ENCODE measurements around the gene BTBD2.

BTBD2 gene

GRCh38 chr19:1968279-1969175 is 47.0 kb downstream of the BTBD2 start:
- no peaks in the 10 kb centered on the region for H3K27me3 ChIP-seq (ENCODE audit: insufficient read depth, low read length)
- H3K36me3 ChIP-seq (ENCODE audit: insufficient read depth, low read length): no peaks in the 10 kb centered on the region
- H3K79me2 ChIP-seq (ENCODE audit: control insufficient read depth, insufficient read depth, low read length, unreplicated experiment): peaks cover 3% of the 10 kb centered on the region
- H3K27ac ChIP-seq (ENCODE audit: low read depth, low read length): no peak overlapping the region
- no peak overlapping the region for H2AFZ ChIP-seq (ENCODE audit: low read length, unreplicated experiment)
- no peaks in the 10 kb centered on the region for H3K4me1 ChIP-seq (ENCODE audit: control insufficient read depth, insufficient read depth, low read length, unreplicated experiment)
- no peak overlapping the region for H3K4me3 ChIP-seq (ENCODE audit: low read depth, low read length)

GRCh38 chr19:1967087-1967608 is 48.4 kb downstream of the BTBD2 start:
- Histone ChIP-seq H3K79me2 (ENCODE audit: control insufficient read depth, insufficient read depth, low read length, unreplicated experiment) (peaks cover 3% of the 10 kb centered on the region), H3K36me3 (ENCODE audit: insufficient read depth, low read length) (no peaks in the 10 kb centered on the region), H3K27ac (ENCODE audit: low read depth, low read length) (no peak overlapping the region), H3K4me3 (ENCODE audit: low read depth, low read length) (no peak overlapping the region), H2AFZ (ENCODE audit: low read length, unreplicated experiment) (no peak overlapping the region), H3K27me3 (ENCODE audit: insufficient read depth, low read length) (no peaks in the 10 kb centered on the region), H3K4me1 (ENCODE audit: control insufficient read depth, insufficient read depth, low read length, unreplicated experiment) (no peaks in the 10 kb centered on the region)

- Histone ChIP-seq H3K79me2 (ENCODE audit: control insufficient read depth, insufficient read depth, low read length, unreplicated experiment) (peaks cover 6% of the 10 kb centered on the region), H3K36me3 (ENCODE audit: insufficient read depth, low read length) (no peaks in the 10 kb centered on the region), H2AFZ (ENCODE audit: low read length, unreplicated experiment) (no peak overlapping the region), H3K27ac (ENCODE audit: low read depth, low read length) (no peak overlapping the region), H3K4me3 (ENCODE audit: low read depth, low read length) (no peak overlapping the region), H3K4me1 (ENCODE audit: control insufficient read depth, insufficient read depth, low read length, unreplicated experiment) (no peaks in the 10 kb centered on the region), H3K27me3 (ENCODE audit: insufficient read depth, low read length) (no peaks in the 10 kb centered on the region)
These were observed 52.8 kb downstream of the BTBD2 start for GRCh38 chr19:1962674-1963073.

- Histone ChIP-seq H3K27me3 (ENCODE audit: insufficient read depth, low read length) (no peaks in the 10 kb centered on the region), H3K36me3 (ENCODE audit: insufficient read depth, low read length) (no peaks in the 10 kb centered on the region), H3K79me2 (ENCODE audit: control insufficient read depth, insufficient read depth, low read length, unreplicated experiment) (peaks cover 6% of the 10 kb centered on the region), H3K4me1 (ENCODE audit: control insufficient read depth, insufficient read depth, low read length, unreplicated experiment) (no peaks in the 10 kb centered on the region), H3K4me3 (ENCODE audit: low read depth, low read length) (no peak overlapping the region), H2AFZ (ENCODE audit: low read length, unreplicated experiment) (no peak overlapping the region), H3K27ac (ENCODE audit: low read depth, low read length) (no peak overlapping the region)
These were observed 54.3 kb downstream of the BTBD2 start for GRCh38 chr19:1961000-1961883.

GRCh38 chr19:1959928-1960589 is 55.5 kb downstream of the BTBD2 start:
- Histone ChIP-seq H2AFZ (ENCODE audit: low read length, unreplicated experiment) (no peak overlapping the region), H3K4me3 (ENCODE audit: low read depth, low read length) (no peak overlapping the region), H3K4me1 (ENCODE audit: control insufficient read depth, insufficient read depth, low read length, unreplicated experiment) (no peaks in the 10 kb centered on the region), H3K27ac (ENCODE audit: low read depth, low read length) (no peak overlapping the region), H3K36me3 (ENCODE audit: insufficient read depth, low read length) (no peaks in the 10 kb centered on the region), H3K79me2 (ENCODE audit: control insufficient read depth, insufficient read depth, low read length, unreplicated experiment) (peaks cover 6% of the 10 kb centered on the region), H3K27me3 (ENCODE audit: insufficient read depth, low read length) (no peaks in the 10 kb centered on the region)

GRCh38 chr19:1957562-1958248 is 57.8 kb downstream of the BTBD2 start:
- Histone ChIP-seq H3K27ac (ENCODE audit: low read depth, low read length) (no peak overlapping the region), H3K4me1 (ENCODE audit: control insufficient read depth, insufficient read depth, low read length, unreplicated experiment) (no peaks in the 10 kb centered on the region), H3K4me3 (ENCODE audit: low read depth, low read length) (no peak overlapping the region), H3K79me2 (ENCODE audit: control insufficient read depth, insufficient read depth, low read length, unreplicated experiment) (peaks cover 17% of the 10 kb centered on the region), H2AFZ (ENCODE audit: low read length, unreplicated experiment) (no peak overlapping the region), H3K27me3 (ENCODE audit: insufficient read depth, low read length) (no peaks in the 10 kb centered on the region), H3K36me3 (ENCODE audit: insufficient read depth, low read length) (no peaks in the 10 kb centered on the region)

- Histone ChIP-seq H3K27ac (ENCODE audit: low read depth, low read length) (no peak overlapping the region), H3K79me2 (ENCODE audit: control insufficient read depth, insufficient read depth, low read length, unreplicated experiment) (peaks cover 23% of the 10 kb centered on the region), H3K4me1 (ENCODE audit: control insufficient read depth, insufficient read depth, low read length, unreplicated experiment) (no peaks in the 10 kb centered on the region), H3K4me3 (ENCODE audit: low read depth, low read length) (no peak overlapping the region), H2AFZ (ENCODE audit: low read length, unreplicated experiment) (no peak overlapping the region), H3K36me3 (ENCODE audit: insufficient read depth, low read length) (no peaks in the 10 kb centered on the region), H3K27me3 (ENCODE audit: insufficient read depth, low read length) (no peaks in the 10 kb centered on the region)
These were observed 58.5 kb downstream of the BTBD2 start for GRCh38 chr19:1956868-1957492.

- no peaks in the 10 kb centered on the region for H3K27me3 ChIP-seq (ENCODE audit: insufficient read depth, low read length)
- no peak overlapping the region for H3K4me3 ChIP-seq (ENCODE audit: low read depth, low read length)
- no peaks in the 10 kb centered on the region for H3K4me1 ChIP-seq (ENCODE audit: control insufficient read depth, insufficient read depth, low read length, unreplicated experiment)
- no peaks in the 10 kb centered on the region for H3K36me3 ChIP-seq (ENCODE audit: insufficient read depth, low read length)
- no peak overlapping the region for H2AFZ ChIP-seq (ENCODE audit: low read length, unreplicated experiment)
- H3K79me2 ChIP-seq (ENCODE audit: control insufficient read depth, insufficient read depth, low read length, unreplicated experiment): peaks cover 25% of the 10 kb centered on the region
- no peak overlapping the region for H3K27ac ChIP-seq (ENCODE audit: low read depth, low read length)
These were observed 59.4 kb downstream of the BTBD2 start for GRCh38 chr19:1956122-1956494.

GRCh38 chr19:1955171-1956121 is 60.1 kb downstream of the BTBD2 start:
- no peaks in the 10 kb centered on the region for H3K27me3 ChIP-seq (ENCODE audit: insufficient read depth, low read length)
- no peak overlapping the region for H2AFZ ChIP-seq (ENCODE audit: low read length, unreplicated experiment)
- H3K36me3 ChIP-seq (ENCODE audit: insufficient read depth, low read length): no peaks in the 10 kb centered on the region
- H3K27ac ChIP-seq (ENCODE audit: low read depth, low read length): no peak overlapping the region
- no peaks in the 10 kb centered on the region for H3K4me1 ChIP-seq (ENCODE audit: control insufficient read depth, insufficient read depth, low read length, unreplicated experiment)
- H3K79me2 ChIP-seq (ENCODE audit: control insufficient read depth, insufficient read depth, low read length, unreplicated experiment): peaks cover 30% of the 10 kb centered on the region
- no peak overlapping the region for H3K4me3 ChIP-seq (ENCODE audit: low read depth, low read length)
